PC-3 (cell line): ENCODE measurements around the gene PGA3. TPM values are rescaled to one million over a fixed set of nuclear protein-coding genes. Genes with fewer than 3 reads are reported as not detected.
"Not testable (repeated sequence)": the region's sequence is repeated elsewhere in the genome, so short reads cannot be mapped to it uniquely, and the experiment has no call there.

Source experiments
- ATAC-seq: fragments of 200-7000 bp; cut with Tn5 transposase; 2 replicates; pipeline ENCODE4 v1.9.1; 2020; ENCODE audit warnings: mild to moderate bottlenecking, moderate library complexity
- BruUV-seq: library from RNA; stranded (reverse); fragments of 400-500 nt; replicated peaks from 2 replicates; lab custom pipeline; 2021; lab: Mats Ljungman, UMichigan
- CTCF ChIA-PET: fragments of 300-600 bp; sonication (Branson Sonifier 250); formaldehyde crosslinking; loops from one replicate; lab custom pipeline; 2022; ENCODE audit warnings: antibody characterized with exemption; lab: Charles Lee
- POLR2A ChIA-PET: fragments of 300-600 bp; sonication (Branson Sonifier 250); formaldehyde crosslinking; loops from one replicate; lab custom pipeline; 2022; ENCODE audit warnings: antibody characterized with exemption; ENCODE audit not compliant: unreplicated experiment; lab: Charles Lee
- DNase-seq: peaks from one replicate; pipeline ENCODE4 v3.0.0-alpha.2; 2015
- H2AFZ ChIP-seq: fragments of 300-600 bp; sonication (generic); 2 replicates; pipeline ENCODE4 v1.6.0; 2016; ENCODE audit warnings: antibody characterized with exemption, low read length
- H3F3A ChIP-seq: fragments of 300-600 bp; sonication (generic); one replicate; pipeline ENCODE4 v1.6.0; 2017; ENCODE audit warnings: antibody characterized with exemption, low read length, control low read depth, mild to moderate bottlenecking; ENCODE audit not compliant: unreplicated experiment
- H3K27ac ChIP-seq: fragments of 300-600 bp; sonication (generic); 2 replicates; pipeline ENCODE4 v1.5.1; 2016; ENCODE audit warnings: mild to moderate bottlenecking, low read length
- H3K27me3 ChIP-seq: fragments of 300-600 bp; sonication (generic); 2 replicates; pipeline ENCODE4 v1.6.1; 2016; ENCODE audit warnings: low read length, mixed read lengths
- H3K36me3 ChIP-seq: fragments of 300-600 bp; sonication (generic); 2 replicates; pipeline ENCODE4 v1.6.1; 2016; ENCODE audit warnings: low read depth, mixed run types, low read length, mixed read lengths
- H3K4me1 ChIP-seq: fragments of 300-600 bp; sonication (generic); 2 replicates; pipeline ENCODE4 v1.5.1; 2016; ENCODE audit warnings: low read length; ENCODE audit not compliant: insufficient read depth
- H3K4me2 ChIP-seq: fragments of 300-600 bp; sonication (generic); 2 replicates; pipeline ENCODE4 v1.6.0; 2016; ENCODE audit warnings: low read length
- H3K4me3 ChIP-seq: fragments of 300-600 bp; sonication (generic); 2 replicates; pipeline ENCODE4 v1.5.1; 2016; ENCODE audit warnings: mild to moderate bottlenecking, low read length, mixed read lengths
- H3K79me2 ChIP-seq: fragments of 300-600 bp; sonication (generic); 2 replicates; pipeline ENCODE4 v1.6.1; 2017; ENCODE audit warnings: low read length, mixed read lengths
- H3K9ac ChIP-seq: fragments of 300-600 bp; sonication (generic); 2 replicates; pipeline ENCODE4 v1.6.0; 2016; ENCODE audit warnings: mild to moderate bottlenecking, low read length
- H3K9me2 ChIP-seq: fragments of 300-600 bp; sonication (generic); replicated peaks from 2 replicates; pipeline ENCODE4 v1.6.1; 2016; ENCODE audit warnings: mixed run types, low read length, mixed read lengths
- H3K9me3 ChIP-seq: fragments of 300-600 bp; sonication (generic); 2 replicates; pipeline ENCODE4 v1.6.1; 2016; ENCODE audit warnings: low read length, mixed read lengths
- H4K20me1 ChIP-seq: fragments of 300-600 bp; sonication (generic); 2 replicates; pipeline ENCODE4 v1.6.1; 2016; ENCODE audit warnings: low read length, mixed read lengths
- CTCF ChIP-seq: fragments of 300-600 bp; sonication (generic); conservative IDR thresholded peaks from 2 replicates; pipeline ENCODE4 v1.5.1; 2017; ENCODE audit warnings: antibody characterized with exemption, low read depth, mild to moderate bottlenecking, low read length
- EZH2 ChIP-seq: fragments of 300-600 bp; sonication (generic); IDR thresholded peaks from one replicate; pipeline ENCODE4 v1.6.1; 2017; ENCODE audit warnings: antibody characterized with exemption, mild to moderate bottlenecking, low read length; ENCODE audit not compliant: unreplicated experiment
- EZH2phosphoT487 ChIP-seq: fragments of 300-600 bp; sonication (generic); IDR thresholded peaks from 2 replicates; pipeline ENCODE4 v1.6.1; 2018; ENCODE audit warnings: mild to moderate bottlenecking, antibody characterized with exemption, low read length, borderline replicate concordance
- intact Hi-C: fragments of 100-400 bp; cut with micrococcal nuclease; formaldehyde crosslinking; loops from 2 replicates; pipeline ENCODE4 v1.9.0; 2023
- total RNA-seq: library from RNA; depleted of rRNA; stranded (reverse); fragments of >200 nt; gene quantifications from 2 replicates; pipeline ENCODE4 v1.2.3, GENCODE V29; 2014

The PGA3 gene
- total RNA-seq, 1 experiment from 2014 or later, result not detected

GRCh38 chr11:61176446-61176845 lies 26.9 kb upstream of the PGA3 start:
- CTCF ChIA-PET, result interaction anchor here (0.7 kb wide), 1 partner anchor 261 kb away, joined by 3 read pairs; no protein-coding TSS in a partner anchor
- POLR2A ChIA-PET, result no interaction called here
- intact Hi-C loops, result no loop called here

GRCh38 chr11:61180205-61180604 lies 23.1 kb upstream of the PGA3 start:
- intact Hi-C loops, H3K27ac ChIP-seq, H3K36me3 ChIP-seq, H3K9ac ChIP-seq, POLR2A ChIA-PET, BruUV-seq, H3K9me3 ChIP-seq, CTCF ChIA-PET, DNase-seq, H3K4me2 ChIP-seq, H3K9me2 ChIP-seq, H3K79me2 ChIP-seq, H3F3A ChIP-seq, H3K4me3 ChIP-seq, H3K4me1 ChIP-seq, H4K20me1 ChIP-seq, ATAC-seq, H2AFZ ChIP-seq: not testable (repeated sequence)
- H3K27me3 ChIP-seq, result peaks cover 49% of the 10 kb centered on the region

More at GRCh38 chr11:61176446-61176845, 26.9 kb upstream of the PGA3 start:
- Histone ChIP-seq H3K9me2 (no peaks in the 10 kb centered on the region), H3K4me1 (peaks cover 6% of the 10 kb centered on the region; the same call in 1 of the 2 replicates), H3K4me2 (no peak overlapping the region), H4K20me1 (no peaks in the 10 kb centered on the region), H3F3A (no peaks in the 10 kb centered on the region), H3K9me3 (no peaks in the 10 kb centered on the region), H3K36me3 (no peaks in the 10 kb centered on the region), H3K79me2 (no peaks in the 10 kb centered on the region), H3K27me3 (peaks cover 55% of the 10 kb centered on the region), H3K27ac (no peak overlapping the region), H3K9ac (no peak overlapping the region), H3K4me3 (no peak overlapping the region), H2AFZ (no peak overlapping the region)
- DNase-seq (no peak), ATAC-seq (no peak)
- BruUV-seq, result no TSS peak
- no peak for TF ChIP-seq EZH2
- TF ChIP-seq CTCF, result no peak
- no peak for TF ChIP-seq EZH2phosphoT487

GRCh38 chr11:61181489-61181888 lies 21.8 kb upstream of the PGA3 start:
- Histone ChIP-seq H3K4me2 (no peak overlapping the region), H3K27me3 (peaks cover 36% of the 10 kb centered on the region), H3K27ac (no peak overlapping the region), H3K9ac (no peak overlapping the region), H4K20me1 (no peaks in the 10 kb centered on the region), H3K9me2 (no peaks in the 10 kb centered on the region), H3K36me3 (no peaks in the 10 kb centered on the region), H3K4me1 (no peaks in the 10 kb centered on the region), H3K4me3 (no peak overlapping the region), H2AFZ (no peak overlapping the region), H3K79me2 (no peaks in the 10 kb centered on the region), H3K9me3 (no peaks in the 10 kb centered on the region), H3F3A (no peaks in the 10 kb centered on the region)
- ChIA-PET CTCF (no interaction called here), POLR2A (no interaction called here)
- no peak for DNase-seq
- no peak for ATAC-seq
- intact Hi-C loops, result no loop called here
- no TSS peak for BruUV-seq
- TF ChIP-seq CTCF (no peak), EZH2 (no peak), EZH2phosphoT487 (no peak)
